DOHH2 (cell line): ENCODE results near the gene DENND11.

Experiments used
- CTCF ChIP-seq: fragments of 200-600 bp; sonication (generic); IDR thresholded peaks from one replicate; pipeline ENCODE4 v1.5.1; 2014; ENCODE audit warnings: antibody characterized with exemption, mild to moderate bottlenecking, low read depth, low read length; ENCODE audit not compliant: poor library complexity, severe bottlenecking
- EZH2phosphoT487 ChIP-seq: fragments of 200-600 bp; sonication (generic); IDR thresholded peaks from 2 replicates; pipeline ENCODE4 v1.6.1; 2017; ENCODE audit warnings: borderline replicate concordance, mild to moderate bottlenecking, antibody characterized with exemption, low read length, moderate library complexity, mixed read lengths

GRCh38 chr7:141696348-141696747 is 5.6 kb downstream of the DENND11 start:
- TF ChIP-seq CTCF (no peak), EZH2phosphoT487 (no peak)
